HG03139 (cell line): Measurements from ENCODE around the gene NMNAT3.

ENCODE experiments used
- ATAC-seq: cut with Tn5 transposase; IDR thresholded peaks from one replicate; pipeline ENCODE4 v1.9.1; 2021; ENCODE audit not compliant: unreplicated experiment

The NMNAT3 gene

DNA sequence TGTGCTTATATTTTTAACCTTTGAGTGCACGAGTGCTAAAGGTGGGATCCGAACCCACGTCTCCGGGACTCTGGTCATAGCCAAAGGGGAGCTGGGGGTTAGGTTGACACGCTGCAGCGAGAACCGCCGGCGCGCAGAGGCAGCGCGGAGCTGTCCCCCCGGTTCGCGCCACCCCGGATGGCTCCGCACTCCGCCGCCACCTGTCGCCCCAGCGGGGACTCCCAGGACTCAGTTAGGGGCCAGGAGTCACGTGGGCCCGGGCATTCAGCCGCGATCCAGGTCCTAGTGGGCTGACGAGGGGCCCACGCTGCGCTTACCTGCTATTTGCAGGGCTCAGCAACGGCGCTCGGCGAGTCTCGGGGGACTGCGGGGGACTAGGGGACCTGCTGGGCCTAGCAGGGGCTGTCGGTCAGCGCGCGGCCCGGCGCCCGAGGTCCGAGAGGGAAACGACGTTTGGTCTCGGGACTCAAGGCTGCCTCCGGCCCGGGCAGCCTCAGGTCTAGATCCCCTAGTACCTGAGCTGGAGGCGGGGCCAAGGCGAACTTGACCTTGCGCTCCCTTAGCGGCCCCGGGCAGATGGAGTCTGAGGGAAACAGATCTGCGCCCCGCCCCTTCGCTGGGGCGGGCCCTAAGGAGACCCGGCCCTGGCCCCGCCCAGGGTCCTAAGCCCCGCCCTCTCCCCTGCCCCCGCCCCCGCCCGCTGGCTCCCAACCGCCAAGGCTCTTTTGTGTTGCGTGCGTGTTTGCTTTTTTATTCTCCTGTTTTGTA, at the start of gene NMNAT3:
TSS of gene NMNAT3 (minus strand) at position 585 of the 768 bp plus-strand sequence. CDS start 50,248 bp downstream, outside the sequence.
- ATAC-seq: peak; percentile 95

DNA sequence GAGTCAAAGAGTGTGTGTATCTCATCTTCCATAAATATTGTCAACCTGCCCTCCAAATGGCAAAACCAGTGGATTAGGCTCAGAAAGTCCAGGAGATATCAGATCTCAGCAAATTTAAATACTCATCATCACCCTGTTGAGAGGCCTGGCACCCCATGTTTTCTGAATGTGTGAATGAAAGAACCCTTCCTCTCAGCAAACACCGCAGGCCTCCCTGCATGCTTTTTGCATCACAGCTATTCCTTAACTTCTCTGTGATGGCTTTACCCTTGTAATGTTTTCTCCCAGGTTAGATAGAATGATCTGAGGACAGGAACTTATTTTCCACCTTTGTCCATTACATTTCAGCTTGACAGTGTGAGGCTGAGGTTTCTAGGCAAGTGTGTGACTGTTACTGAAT, 43.6 kb upstream of the NMNAT3 start:
- ATAC-seq: no peak

GRCh38 chr3:139718415-139718814, 40.6 kb upstream of the NMNAT3 start:
- ATAC-seq: no peak

GRCh38 chr3:139716908-139717485, 39.2 kb upstream of the NMNAT3 start:
- no peak for ATAC-seq

DNA sequence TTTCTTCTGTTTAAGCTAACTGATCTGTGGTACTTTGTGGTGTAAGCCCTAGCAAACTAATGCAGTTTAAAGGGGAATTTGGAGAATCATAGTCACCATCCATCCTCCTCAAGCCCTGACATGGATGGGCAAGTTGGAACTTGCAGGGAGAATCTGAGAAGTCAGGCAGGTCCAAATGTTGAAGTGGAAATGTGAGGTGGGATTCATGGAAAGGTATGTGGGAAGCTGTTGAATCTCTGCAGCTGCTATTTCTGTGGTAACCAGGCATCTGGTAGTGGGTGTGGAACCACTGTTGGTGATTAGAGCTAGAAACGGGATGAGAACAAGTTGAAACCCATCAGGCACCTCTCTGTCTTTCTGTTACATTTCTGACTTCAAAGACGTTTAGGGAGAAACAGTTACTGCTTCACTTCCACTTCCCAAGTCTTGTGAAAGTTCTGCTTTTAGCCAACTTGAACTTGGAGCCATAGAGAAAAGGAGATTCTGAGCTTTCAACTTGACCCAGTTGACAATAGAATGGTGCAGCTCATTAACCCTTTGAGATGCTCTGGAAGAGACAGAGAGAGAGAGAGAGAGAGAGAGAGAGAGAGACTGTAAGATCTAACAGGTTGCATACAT, 38.1 kb upstream of the NMNAT3 start:
- no peak for ATAC-seq

- ATAC-seq: no peak
Observed at GRCh38 chr3:139715166-139715565, 37.4 kb upstream of the NMNAT3 start.

- ATAC-seq: no peak
Observed at GRCh38 chr3:139710212-139710611, 32.4 kb upstream of the NMNAT3 start.

DNA sequence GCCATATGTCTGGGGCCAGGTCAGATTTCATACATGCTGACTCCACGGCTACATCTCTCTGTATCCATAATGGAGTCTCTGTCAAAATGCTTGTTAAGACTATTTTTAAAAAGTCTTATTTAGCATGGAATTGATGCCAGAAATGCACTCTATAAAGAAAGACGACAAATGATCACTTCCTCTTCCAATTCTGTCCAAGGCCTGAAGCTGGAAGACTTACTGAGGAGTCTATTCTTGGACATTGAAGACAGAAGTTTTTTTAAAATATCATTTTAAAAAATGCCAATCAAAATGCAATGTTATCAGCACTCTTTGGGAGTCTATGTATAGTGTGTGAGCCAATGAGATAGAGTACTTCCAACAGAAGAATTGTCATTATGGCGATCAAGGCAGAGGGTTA, 27.9 kb upstream of the NMNAT3 start:
- no peak for ATAC-seq

DNA sequence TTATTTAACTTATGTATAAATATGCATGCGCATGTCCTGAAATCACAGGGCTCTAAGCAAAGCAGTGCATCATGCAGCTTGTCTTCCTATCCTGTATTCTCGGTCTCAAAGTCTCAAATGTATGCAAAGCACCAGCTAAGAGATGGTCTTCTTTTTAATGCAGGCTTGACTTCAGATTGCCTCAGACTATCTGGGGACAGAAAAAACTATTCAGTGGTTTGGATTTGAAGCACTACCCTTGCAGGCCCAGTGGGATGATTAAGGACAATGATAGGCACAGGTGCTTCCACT, 18.5 kb upstream of the NMNAT3 start:
- no peak for ATAC-seq

DNA sequence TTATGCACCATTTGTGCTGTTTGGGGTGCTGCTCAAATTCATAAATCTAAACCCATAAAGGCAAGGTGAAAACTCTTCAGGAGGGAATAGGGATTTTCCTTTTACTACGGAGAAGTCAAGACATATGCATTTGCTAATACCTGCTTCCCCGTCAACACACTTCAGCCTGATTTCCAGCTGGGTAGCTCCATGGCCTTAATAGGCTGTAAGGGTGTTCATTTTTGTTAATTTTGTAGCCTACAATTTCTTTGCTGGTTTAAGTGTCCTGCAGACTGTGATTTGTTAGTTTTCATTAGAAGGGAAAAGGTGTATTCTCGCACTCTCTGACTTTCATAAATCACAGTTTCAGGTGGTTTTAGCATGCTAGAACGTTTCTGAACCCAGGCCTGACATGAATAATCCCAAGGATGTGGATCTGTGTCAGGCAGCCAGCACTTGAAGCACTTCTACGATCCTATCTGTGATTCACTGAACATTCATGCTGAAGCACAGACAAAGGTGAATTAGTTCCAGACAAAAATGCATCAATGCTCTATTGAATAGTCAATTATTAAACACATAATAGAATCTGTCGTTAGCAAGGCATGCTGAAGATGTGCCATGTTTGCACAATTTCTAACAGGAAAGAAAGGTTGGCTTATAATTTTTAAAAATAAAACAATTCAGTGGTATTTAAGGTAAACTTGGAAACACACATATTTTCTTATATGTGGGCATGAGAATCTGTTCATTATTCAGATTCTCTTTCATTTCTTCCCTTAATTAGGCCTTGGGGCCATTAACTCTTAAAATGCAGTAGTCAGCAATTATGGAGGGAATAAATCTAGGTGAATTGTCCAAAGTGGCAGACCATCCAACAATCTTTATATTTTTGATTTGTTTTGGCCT, 17.9 kb upstream of the NMNAT3 start:
- no peak for ATAC-seq

- ATAC-seq: no peak
Observed at GRCh38 chr3:139695007-139695406, 17.2 kb upstream of the NMNAT3 start.

DNA sequence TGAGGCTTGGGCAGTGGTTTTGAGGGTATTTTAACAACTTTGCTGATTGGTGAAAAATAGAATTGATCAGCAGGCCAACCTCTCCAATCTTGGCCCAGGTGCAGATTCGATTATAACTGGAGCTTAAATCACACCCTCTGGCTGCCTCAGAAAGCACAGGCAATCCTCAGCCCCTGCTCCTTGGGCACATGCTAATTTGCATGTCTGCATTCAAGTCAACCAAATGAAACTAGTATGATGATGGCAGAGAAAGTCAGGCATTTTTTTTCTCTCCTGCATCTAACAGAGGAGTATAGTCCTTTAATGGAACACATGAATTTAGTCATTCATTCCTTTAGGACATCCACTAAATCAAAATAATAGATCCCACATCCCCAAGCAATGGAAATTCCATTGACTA, 16.8 kb upstream of the NMNAT3 start:
- no peak for ATAC-seq

DNA sequence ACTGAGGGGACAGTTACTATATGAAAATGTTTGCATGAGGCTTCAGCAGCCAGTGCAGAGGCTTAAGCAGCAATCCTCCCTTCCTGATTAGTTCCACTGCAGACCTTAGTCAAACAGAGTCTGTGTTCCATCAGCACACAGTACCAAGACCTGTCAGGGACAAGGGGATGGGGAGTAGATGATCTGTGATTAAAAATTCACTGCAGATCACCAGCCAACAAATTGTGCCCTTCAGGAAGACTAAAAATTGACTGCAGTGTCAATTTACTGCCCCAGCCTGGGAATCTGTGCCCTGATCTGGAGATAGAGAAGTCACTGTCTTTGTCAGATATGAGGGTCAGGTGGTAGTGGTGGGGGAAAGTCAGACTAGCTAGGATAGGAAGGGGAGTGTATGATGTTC, 13.8 kb upstream of the NMNAT3 start:
- ATAC-seq: no peak

- no peak for ATAC-seq
Observed at GRCh38 chr3:139689708-139690228, 12.0 kb upstream of the NMNAT3 start.

DNA sequence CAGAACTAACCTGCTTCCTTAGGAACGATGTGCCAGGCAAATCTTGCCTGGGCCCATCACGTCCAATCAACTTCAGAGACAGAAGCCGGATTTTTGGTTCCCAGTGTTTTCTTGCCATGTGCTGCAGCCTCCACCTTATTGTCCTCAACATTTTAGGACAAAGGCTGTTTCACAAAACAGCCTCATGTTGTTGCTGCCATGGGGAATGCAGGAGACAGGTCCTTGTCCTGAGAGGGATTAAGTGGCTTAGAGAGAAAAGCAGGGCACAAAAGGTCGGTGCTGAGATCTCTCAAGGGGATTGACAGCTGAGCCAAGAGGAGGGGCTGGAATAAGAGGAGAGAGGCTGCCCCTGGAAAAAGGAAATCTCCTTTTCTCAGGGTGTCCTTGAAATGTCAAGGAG, 11.3 kb upstream of the NMNAT3 start:
- ATAC-seq: no peak

GRCh38 chr3:139687431-139687830, 9.7 kb upstream of the NMNAT3 start:
- no peak for ATAC-seq

GRCh38 chr3:139686624-139687023, 8.9 kb upstream of the NMNAT3 start:
- ATAC-seq: no peak

DNA sequence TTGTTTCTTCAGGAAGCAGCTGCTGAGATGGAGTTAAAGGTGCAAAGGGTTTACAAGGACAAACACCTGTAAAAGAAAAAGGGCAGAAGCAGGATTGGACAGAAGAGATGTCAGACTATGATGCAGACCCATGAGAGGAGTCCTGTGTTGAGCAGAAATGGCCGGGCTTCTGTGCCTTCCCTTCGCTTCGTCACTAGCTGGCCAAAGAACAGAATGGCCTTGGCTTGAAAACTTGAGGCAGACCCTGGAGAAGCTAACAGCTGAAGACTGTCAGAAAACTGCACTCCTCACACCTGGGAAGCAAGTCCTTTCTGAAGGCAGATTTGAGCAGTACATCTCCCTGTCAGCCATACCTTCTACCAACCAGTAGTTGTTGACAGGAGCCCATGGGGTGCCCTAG, 8.4 kb upstream of the NMNAT3 start:
- no peak for ATAC-seq

DNA sequence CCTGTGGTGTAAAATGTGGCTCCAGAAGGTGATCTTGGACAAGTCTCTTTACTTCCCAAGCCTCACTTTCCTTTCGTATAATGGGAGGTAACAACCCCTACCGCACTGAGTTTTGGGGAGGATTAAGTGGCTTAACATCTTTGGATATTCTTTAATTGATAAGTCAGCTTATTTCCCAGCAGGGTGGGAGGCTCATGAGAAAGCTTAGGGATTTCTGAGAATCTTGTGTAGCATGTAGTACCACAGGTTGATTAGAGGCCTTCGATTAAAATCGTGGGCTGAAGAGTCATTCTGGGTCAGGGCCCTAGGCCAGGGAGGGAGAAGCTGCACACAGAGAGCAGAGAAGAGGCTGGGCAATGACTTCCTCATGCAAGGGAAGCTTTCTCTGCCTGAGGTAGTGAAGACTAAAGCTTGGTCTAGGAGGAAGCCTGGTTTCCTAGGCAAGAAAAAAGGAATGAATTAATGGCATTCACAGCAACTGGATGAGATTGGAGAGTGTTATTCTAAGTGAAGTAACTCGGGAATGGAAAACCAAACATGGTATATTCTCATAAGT, 1.5 kb upstream of the NMNAT3 start:
- no peak for ATAC-seq

GRCh38 chr3:139676632-139677387, 962 bp downstream of the NMNAT3 start:
- no peak for ATAC-seq
